SK-N-MC (cell line): Measurements from ENCODE around the gene ENTR1.

Experiments used
- EZH2 ChIP-seq: fragments of 200-600 bp; sonication (generic); IDR thresholded peaks from one replicate; pipeline ENCODE4 v1.6.1; 2017; ENCODE audit warnings: antibody characterized with exemption
- POLR2AphosphoS5 ChIP-seq: IDR thresholded peaks from 2 replicates; pipeline ENCODE4 v1.6.1; 2012; ENCODE audit warnings: mild to moderate bottlenecking, low read depth, low read length, borderline replicate concordance

DNA sequence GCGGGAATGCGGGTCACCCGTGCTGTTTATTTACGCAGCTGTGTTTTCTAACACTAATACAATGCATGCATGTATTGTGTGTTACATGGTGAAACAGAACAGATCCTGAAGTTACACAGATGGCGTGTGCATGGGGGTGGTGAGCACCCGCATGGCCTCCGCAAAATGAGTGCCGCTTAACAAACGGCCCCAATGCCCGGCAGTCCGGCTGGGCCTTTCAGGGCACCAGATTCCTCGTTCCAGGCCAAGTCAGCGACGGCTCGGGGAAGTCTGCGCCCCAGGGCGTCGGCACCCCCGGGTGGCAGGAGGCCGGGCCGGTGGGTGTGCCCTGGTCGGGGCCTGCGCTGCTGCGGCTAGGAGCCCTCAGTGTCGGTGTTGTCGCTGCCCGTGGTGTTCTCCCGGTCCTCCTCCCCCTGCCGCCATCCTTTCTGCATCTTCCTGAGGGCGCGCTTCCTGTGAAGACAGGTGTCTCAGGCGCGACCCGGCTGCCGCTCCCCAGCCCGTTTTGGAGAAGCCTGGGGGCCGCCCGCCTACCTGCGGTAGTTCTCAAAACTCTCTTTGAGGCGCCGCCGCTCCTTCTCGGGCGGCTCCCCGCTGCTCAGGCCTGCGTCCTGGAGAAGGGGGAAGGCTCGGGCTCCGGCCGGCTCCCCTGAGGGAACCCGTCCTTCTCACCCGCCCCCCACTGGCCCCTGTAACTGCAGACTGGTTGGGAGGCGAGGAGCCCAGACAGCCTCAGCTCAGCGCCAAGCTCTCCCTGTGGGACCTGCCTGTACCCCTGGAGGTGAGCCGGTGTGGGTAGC, 46.3 kb downstream of the ENTR1 start:
- TF ChIP-seq POLR2AphosphoS5, result no peak
- no peak for TF ChIP-seq EZH2
